Fibroblast of lung (primary cell): ENCODE results near the gene SHISA4.

Experiments used
- EZH2 ChIP-seq: IDR thresholded peaks from 2 replicates; pipeline ENCODE4 v1.5.1; 2012; ENCODE audit warnings: low read length, control low read depth, mild to moderate bottlenecking; ENCODE audit errors: missing control alignments
- TF ChIP-seq, protein P1 (sequence below), 2 donors: IDR thresholded peaks in 1 of 2; conservative IDR thresholded peaks in 1 of 2; 1 replicate in 1 of 2; 2 replicates in 1 of 2; pipeline ENCODE4 v1.5.1; 2011 to 2012; ENCODE audit warnings: low read length in 2 of 2, control low read depth in 1 of 2, inconsistent platforms in 1 of 2, low read depth in 1 of 2, mild to moderate bottlenecking in 1 of 2

DNA sequence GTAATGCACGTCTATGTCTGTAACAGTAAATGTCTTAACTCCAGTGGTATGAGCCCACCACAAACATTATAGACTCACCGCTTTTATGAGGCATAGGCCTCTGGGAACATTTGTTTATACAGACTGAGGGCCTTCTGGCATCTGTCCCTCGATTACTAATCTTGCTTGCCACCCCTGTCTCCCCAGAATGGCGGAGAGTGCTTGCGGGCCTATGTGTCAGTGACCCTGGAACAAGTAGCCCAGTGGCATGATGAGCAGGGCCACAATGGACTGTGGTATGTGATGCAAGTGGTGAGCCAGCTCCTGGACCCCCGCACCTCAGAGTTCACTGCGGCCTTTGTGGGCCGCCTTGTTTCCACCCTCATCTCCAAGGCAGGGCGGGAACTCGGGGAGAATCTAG, 18.3 kb upstream of the SHISA4 start:
- TF ChIP-seq, protein P1, sequence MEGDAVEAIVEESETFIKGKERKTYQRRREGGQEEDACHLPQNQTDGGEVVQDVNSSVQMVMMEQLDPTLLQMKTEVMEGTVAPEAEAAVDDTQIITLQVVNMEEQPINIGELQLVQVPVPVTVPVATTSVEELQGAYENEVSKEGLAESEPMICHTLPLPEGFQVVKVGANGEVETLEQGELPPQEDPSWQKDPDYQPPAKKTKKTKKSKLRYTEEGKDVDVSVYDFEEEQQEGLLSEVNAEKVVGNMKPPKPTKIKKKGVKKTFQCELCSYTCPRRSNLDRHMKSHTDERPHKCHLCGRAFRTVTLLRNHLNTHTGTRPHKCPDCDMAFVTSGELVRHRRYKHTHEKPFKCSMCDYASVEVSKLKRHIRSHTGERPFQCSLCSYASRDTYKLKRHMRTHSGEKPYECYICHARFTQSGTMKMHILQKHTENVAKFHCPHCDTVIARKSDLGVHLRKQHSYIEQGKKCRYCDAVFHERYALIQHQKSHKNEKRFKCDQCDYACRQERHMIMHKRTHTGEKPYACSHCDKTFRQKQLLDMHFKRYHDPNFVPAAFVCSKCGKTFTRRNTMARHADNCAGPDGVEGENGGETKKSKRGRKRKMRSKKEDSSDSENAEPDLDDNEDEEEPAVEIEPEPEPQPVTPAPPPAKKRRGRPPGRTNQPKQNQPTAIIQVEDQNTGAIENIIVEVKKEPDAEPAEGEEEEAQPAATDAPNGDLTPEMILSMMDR (conservative IDR thresholded peaks at IDR 0.05 in 1 of 2, IDR thresholded peaks at IDR 0.05 in 1 of 2; ENCODE audit: low read depth in 1 of 2, low read length in 2 of 2): no peak
- no peak for TF ChIP-seq EZH2
